GM19397 (cell line): ENCODE results near the gene HS3ST5.
"Not testable (repeated sequence)": the region's sequence is repeated elsewhere in the genome, so short reads cannot be mapped to it uniquely, and the experiment has no call there.

Source experiments
- ATAC-seq: cut with Tn5 transposase; IDR thresholded peaks from one replicate; pipeline ENCODE4 v1.9.1; 2021; ENCODE audit warnings: mild to moderate bottlenecking, moderate library complexity; ENCODE audit not compliant: unreplicated experiment

Gene HS3ST5

GRCh38 chr6:114280239-114280982, 62.4 kb downstream of the HS3ST5 start:
- no peak for ATAC-seq

GRCh38 chr6:114277220-114277619, 65.6 kb downstream of the HS3ST5 start:
- ATAC-seq = no peak

GRCh38 chr6:114276783-114277182, 66.0 kb downstream of the HS3ST5 start:
- no peak for ATAC-seq

GRCh38 chr6:114274836-114275235, 68.0 kb downstream of the HS3ST5 start:
- no peak for ATAC-seq

DNA sequence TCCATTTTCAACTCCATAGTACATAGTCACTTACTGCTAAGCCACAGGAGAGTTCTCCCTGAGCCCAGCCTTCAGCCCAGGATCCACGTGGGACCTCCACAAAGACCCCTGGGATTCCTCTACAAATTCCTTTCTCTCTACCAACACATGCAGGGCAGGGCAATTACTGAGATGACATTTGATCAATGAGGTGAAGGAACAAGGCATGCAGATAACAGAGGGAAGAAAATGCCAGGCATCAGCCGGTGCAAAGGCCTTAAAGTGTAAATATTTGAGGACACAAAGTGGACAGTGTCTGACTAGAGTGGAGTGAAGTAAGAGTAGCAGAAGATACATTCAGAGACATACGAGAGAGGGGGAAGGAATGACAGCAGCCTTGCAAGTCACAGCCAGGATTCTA, 70.2 kb downstream of the HS3ST5 start:
- ATAC-seq = no peak

GRCh38 chr6:114271405-114271804, 71.4 kb downstream of the HS3ST5 start:
- no peak for ATAC-seq

DNA sequence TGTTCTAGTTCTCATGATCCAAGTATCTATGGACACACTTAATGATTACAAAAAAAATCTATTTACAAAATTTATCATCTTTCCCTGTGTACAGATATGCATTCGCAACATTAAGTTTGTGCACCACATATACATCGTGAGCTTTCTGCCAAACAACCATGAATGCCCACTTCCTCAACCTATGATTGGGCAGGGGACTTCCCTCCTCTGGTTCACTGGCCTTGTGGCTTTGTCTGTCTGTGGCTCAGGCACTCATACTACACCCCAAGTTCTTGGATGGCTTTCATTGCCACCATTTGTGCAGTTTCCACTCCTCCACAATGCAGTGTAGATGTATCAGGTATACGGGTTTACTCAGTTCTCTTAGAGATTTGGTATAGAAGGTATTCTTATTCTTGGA, 74.9 kb downstream of the HS3ST5 start:
- ATAC-seq = no peak

GRCh38 chr6:114260810-114261209, 82.0 kb downstream of the HS3ST5 start:
- ATAC-seq = no peak

- no peak for ATAC-seq
These were observed 84.4 kb downstream of the HS3ST5 start for GRCh38 chr6:114258376-114258775.

DNA sequence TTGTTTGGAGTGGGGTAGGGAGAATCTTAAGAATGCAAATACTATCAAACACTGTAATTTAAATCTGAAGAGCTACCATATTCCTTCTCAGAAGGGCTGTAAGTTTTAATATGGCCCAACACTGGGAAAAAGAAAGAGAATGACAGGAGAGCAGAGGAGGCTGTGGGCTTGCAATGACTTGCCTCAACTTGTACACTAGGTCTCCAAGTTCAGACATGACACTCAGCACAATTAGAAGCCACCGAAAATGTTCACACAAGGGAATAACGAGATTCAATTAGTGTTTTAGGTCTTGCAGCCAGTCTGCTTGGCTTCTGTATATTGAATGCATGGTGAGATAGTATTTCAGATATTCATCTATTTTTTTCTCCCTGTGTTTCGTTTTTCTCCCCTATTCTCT, 89.4 kb downstream of the HS3ST5 start:
- ATAC-seq = no peak

DNA sequence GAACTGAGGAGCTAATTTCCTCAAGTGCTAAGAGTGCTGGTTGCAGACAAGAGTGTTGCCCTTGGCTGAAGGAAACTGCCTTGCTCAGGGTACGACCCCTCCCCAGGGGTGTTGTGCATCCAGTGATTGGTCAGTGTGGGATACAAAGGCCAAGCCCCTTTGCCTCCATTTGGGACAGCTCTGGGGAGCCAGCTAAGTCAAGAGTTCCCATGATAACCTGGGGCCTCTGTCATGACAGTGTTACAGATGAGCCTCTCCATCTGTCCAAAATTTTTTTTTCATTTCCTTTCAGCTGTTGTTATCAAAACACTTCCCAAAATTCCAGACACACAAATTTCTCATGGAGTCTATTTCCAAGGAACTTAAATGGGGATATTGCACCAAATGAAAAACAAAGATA, 93.3 kb downstream of the HS3ST5 start:
- no peak for ATAC-seq

DNA sequence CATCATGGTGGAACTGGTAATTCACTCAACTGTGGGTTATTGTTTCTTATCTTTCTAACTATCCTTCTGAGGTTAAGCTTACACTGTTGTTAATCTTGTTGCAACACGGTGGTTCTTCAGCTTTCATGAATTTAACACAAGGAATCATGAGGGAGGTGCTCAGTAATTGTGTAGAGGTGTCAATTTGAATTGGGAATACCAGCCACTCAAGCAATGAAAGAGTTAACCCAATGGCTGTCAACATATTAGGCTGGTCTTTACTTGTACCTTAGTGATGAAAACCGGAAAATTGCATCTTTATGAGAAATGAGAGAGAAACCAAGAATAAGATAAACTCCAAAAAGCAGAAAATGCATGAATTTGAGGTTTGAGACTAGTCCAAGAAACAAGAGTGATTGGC, 95.7 kb downstream of the HS3ST5 start:
- ATAC-seq = no peak

DNA sequence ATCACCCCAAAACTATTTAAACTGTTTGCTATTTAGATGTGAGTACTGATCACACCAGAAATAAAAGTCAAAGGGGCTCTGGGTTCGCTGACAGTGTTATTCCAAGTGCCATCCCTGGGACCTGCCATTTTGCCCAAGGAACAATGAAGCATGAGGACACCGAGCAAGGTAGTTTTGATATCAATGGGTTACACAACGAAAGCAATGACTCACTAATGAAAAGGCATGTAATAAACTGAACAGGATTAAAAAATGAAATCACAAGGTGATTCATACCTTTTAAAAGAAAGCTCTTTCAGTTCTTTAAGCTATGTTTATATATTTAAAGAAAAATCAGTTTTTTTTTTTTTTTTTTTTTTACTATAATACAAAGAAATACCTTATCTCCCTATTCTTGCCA, 102.0 kb downstream of the HS3ST5 start:
- no peak for ATAC-seq

DNA sequence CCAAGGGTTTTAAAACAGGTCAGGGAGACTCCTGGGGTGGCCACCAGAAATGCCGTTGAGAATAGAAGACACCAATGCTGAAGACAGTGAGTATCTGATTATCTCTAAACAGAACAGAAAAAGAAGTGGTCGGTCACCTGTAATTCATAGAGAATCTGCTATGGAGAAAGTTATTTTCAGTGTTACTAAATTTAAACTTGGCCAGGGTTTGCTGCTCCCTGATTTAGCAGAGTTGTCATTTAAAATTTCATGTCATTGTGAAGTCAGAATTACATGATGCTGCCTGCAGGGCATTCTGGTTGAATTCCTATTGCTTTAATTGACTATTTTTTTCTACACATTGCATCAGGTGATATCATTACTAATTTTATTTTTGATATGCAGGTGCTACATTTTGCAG, 114.1 kb downstream of the HS3ST5 start:
- no peak for ATAC-seq

DNA sequence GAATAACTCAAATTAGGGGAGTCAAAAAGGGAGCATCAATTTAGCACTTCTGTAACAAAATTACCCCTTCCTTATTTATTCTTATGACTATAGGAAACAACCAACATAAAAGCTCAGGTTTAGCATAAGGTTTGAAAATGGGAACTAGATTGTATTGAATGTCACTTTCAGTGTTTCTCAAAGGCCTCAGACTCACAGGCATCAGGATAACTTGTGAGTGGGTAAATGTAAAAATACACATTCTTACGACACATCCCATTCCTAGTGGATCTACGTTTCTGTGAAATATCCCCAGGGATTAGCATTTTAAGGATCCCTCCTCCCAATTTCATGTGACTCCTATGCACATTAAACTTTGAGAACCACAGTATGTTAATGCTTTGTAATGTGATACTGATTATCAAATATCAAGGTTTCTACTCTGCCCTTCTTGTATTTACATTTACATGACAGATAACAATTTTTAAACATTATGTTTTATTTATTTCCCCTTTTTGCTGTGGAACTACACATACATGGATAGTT, 114.8 kb downstream of the HS3ST5 start:
- no peak for ATAC-seq

DNA sequence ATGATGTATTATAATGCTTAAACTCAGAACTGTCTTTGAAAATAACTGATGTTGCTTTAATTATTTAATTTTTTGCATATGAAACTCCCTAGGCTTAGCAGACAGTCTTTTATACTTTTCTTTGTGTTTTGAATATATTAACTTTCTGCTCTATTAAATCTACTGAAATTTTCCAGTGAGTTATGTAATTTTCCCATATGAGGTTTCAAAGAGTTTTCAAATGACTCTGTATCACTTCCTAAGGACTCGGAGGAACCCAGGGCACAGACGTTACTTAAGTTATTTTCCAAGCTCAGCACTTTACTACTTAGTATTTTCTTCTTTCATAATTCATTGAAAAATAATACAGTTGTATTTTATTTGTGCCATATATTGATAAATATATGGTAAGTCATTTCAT, 122.6 kb downstream of the HS3ST5 start:
- no peak for ATAC-seq

GRCh38 chr6:114218437-114219340, 124.1 kb downstream of the HS3ST5 start:
- ATAC-seq = no peak

DNA sequence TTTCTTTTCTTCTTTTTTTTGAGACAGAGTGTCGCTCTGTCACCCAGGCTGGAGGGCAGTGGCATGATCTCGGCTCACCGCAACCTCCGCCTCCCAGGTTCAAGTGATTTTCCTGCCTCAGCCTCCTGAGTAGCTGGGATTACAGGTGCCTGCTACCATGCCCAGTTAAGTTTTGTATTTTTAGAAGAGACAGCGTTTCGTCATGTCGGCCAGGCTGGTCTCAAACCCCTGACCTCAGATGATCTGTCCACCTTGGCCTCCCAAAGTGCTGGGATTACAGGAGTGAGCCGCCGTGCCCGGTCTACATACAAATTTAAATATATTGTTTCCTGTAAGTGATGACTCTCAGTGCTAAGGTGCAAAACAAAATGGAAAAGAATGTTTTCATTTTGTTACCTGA, 124.8 kb downstream of the HS3ST5 start:
- ATAC-seq = not testable (repeated sequence)

GRCh38 chr6:114216789-114217467, 125.9 kb downstream of the HS3ST5 start:
- ATAC-seq = no peak

- ATAC-seq = no peak
These were observed 132.4 kb downstream of the HS3ST5 start for GRCh38 chr6:114210467-114210866.

DNA sequence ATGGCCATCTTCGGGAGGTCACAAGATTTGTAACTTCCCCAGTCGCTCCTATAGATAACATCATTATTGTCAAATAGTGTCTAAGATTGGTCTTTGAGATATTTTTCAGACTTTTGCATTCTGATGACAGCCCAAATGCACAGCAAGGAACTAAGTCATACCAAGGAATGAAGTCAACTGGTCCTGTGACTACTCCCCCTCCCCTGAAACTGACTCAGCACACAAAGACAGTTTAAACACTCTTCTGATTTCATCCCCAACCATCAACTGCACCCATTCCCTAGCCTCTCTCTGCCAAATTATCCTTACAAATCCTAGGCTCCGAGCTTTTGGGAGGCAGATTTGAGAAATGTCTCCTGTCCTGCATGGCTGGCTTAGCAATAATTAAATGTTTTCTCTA, 139.4 kb downstream of the HS3ST5 start:
- no peak for ATAC-seq
